ENCODE measurements around the gene SYNPR.

DNA sequence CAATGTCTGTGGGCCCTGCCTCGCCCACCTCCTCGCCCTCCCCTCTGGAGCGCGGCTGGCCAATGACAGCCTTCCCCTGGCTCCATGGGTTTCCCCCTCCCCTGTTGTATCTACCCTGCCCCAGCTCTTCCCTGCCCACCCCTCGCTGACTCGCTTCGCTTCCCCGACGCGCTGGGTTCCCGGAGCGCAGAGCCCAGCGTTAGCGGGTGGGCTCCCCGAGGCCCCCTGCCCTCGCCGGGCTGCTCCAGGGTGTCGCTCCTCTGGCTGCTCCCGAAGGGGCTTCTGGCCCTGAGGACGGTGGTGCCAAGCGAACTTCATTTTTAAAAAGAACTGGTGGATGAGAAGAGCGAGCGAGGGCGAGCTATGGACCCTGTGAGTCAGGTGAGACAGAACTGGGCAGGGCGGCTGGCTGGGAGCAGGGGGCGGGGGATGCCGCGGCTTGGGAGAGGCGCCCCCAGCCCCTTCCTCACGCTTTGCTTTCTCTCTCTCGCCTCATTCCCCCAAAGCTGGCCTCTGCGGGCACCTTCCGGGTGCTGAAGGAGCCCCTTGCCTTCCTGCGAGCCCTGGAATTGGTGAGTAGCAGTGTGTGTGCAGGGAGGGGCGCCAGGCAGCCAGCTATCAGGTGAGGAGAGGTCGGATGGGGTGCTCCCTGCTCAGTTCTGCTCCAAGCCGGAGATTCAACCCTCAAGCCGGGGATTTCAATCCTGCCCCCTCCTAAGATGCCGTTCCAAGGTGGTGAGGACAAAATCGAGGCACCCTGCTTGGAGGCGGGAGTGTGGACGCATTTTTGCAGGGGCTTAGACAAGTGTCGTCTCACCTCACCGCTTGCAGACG lies at the start of gene SYNPR:
- no peak for TF ChIP-seq PPARA (CRISPR knock-in tag; IDR thresholded peaks at IDR 0.05; ENCODE audit: borderline replicate concordance)
- TF ChIP-seq ISL1 (CRISPR knock-in tag; IDR thresholded peaks at IDR 0.05), result no peak
- no peak for TF ChIP-seq ARNTL (CRISPR knock-in tag; IDR thresholded peaks at IDR 0.05; ENCODE audit: borderline replicate concordance, low read depth)
- TF ChIP-seq ZNF565 (CRISPR knock-in tag; conservative IDR thresholded peaks at IDR 0.05; ENCODE audit: low read depth), result no peak
- TF ChIP-seq TCF4 (CRISPR knock-in tag; IDR thresholded peaks at IDR 0.05; ENCODE audit: borderline replicate concordance), result no peak
- TF ChIP-seq, protein P1, sequence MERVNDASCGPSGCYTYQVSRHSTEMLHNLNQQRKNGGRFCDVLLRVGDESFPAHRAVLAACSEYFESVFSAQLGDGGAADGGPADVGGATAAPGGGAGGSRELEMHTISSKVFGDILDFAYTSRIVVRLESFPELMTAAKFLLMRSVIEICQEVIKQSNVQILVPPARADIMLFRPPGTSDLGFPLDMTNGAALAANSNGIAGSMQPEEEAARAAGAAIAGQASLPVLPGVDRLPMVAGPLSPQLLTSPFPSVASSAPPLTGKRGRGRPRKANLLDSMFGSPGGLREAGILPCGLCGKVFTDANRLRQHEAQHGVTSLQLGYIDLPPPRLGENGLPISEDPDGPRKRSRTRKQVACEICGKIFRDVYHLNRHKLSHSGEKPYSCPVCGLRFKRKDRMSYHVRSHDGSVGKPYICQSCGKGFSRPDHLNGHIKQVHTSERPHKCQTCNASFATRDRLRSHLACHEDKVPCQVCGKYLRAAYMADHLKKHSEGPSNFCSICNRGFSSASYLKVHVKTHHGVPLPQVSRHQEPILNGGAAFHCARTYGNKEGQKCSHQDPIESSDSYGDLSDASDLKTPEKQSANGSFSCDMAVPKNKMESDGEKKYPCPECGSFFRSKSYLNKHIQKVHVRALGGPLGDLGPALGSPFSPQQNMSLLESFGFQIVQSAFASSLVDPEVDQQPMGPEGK (CRISPR knock-in tag; IDR thresholded peaks at IDR 0.05; ENCODE audit: borderline replicate concordance), result no peak
- TF ChIP-seq ZNF70 (CRISPR knock-in tag; IDR thresholded peaks at IDR 0.05), result no peak
- TF ChIP-seq, protein P2, sequence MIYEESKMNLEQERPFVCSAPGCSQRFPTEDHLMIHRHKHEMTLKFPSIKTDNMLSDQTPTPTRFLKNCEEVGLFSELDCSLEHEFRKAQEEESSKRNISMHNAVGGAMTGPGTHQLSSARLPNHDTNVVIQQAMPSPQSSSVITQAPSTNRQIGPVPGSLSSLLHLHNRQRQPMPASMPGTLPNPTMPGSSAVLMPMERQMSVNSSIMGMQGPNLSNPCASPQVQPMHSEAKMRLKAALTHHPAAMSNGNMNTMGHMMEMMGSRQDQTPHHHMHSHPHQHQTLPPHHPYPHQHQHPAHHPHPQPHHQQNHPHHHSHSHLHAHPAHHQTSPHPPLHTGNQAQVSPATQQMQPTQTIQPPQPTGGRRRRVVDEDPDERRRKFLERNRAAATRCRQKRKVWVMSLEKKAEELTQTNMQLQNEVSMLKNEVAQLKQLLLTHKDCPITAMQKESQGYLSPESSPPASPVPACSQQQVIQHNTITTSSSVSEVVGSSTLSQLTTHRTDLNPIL (CRISPR knock-in tag; IDR thresholded peaks at IDR 0.05; ENCODE audit: low read depth), result no peak
- no peak for TF ChIP-seq ESRRG (CRISPR knock-in tag; IDR thresholded peaks at IDR 0.05)
- no peak for TF ChIP-seq RARB (CRISPR knock-in tag; IDR thresholded peaks at IDR 0.05)

Data from SK-N-SH treated with all-trans-retinoic acid at 6 μM for 48 hours (cell line).